Brain microvascular endothelial cell (primary cell): ENCODE measurements around the gene ZFHX2.

ENCODE experiments used
- DNase-seq: peaks from one replicate; pipeline ENCODE4 v3.0.0-alpha.2; 2020
- H3K27ac ChIP-seq: fragments of 250-450 bp; sonication (Bioruptor Pico); 2 replicates; pipeline ENCODE4 v1.5.1; 2020; ENCODE audit warnings: mild to moderate bottlenecking, moderate library complexity
- H3K27me3 ChIP-seq: fragments of 250-450 bp; sonication (Bioruptor Pico); replicated peaks from 2 replicates; pipeline ENCODE4 v1.5.1; 2020; ENCODE audit warnings: mild to moderate bottlenecking
- H3K36me3 ChIP-seq: fragments of 250-450 bp; sonication (Bioruptor Pico); replicated peaks from 2 replicates; pipeline ENCODE4 v1.5.1; 2020; ENCODE audit warnings: mild to moderate bottlenecking
- H3K4me3 ChIP-seq: 2 replicates; pipeline ENCODE4 v1.5.1; 2011; ENCODE audit warnings: low read depth, mild to moderate bottlenecking, control low read depth, low read length, moderate library complexity
- CTCF ChIP-seq: IDR thresholded peaks from 2 replicates; pipeline ENCODE4 v1.5.1; 2011; ENCODE audit warnings: low read depth, mild to moderate bottlenecking, moderate library complexity, low read length, control low read depth, inconsistent platforms; ENCODE audit errors: missing control alignments
- in situ Hi-C: cut with HindIII; loops from 2 replicates; pipeline ENCODE4 v1.10.0; 2017; ENCODE audit warnings: low sequenced_read_pairs, low pct_ligation_motif_present

Gene ZFHX2

GRCh38 chr14:23573384-23574015, 21.9 kb upstream of the ZFHX2 start:
- no peak for TF ChIP-seq CTCF
- in situ Hi-C loops: no loop called here
- H3K4me3 ChIP-seq: no peak overlapping the region
- H3K27me3 ChIP-seq: peaks cover 32% of the 10 kb centered on the region
- DNase-seq: no peak
- H3K27ac ChIP-seq: no peak overlapping the region
- H3K36me3 ChIP-seq: no peaks in the 10 kb centered on the region

GRCh38 chr14:23572836-23573235, 21.3 kb upstream of the ZFHX2 start:
- in situ Hi-C loops: no loop called here
- DNase-seq: no peak
- H3K27ac ChIP-seq: no peak overlapping the region
- no peak overlapping the region for H3K4me3 ChIP-seq
- peaks cover 28% of the 10 kb centered on the region for H3K27me3 ChIP-seq
- TF ChIP-seq CTCF: no peak
- no peaks in the 10 kb centered on the region for H3K36me3 ChIP-seq

GRCh38 chr14:23572524-23572828, 20.9 kb upstream of the ZFHX2 start:
- no peak for TF ChIP-seq CTCF
- H3K27ac ChIP-seq: no peak overlapping the region
- no peak overlapping the region for H3K4me3 ChIP-seq
- no peaks in the 10 kb centered on the region for H3K36me3 ChIP-seq
- DNase-seq: no peak
- in situ Hi-C loops: no loop called here
- H3K27me3 ChIP-seq: peaks cover 25% of the 10 kb centered on the region

GRCh38 chr14:23571701-23572523, 20.3 kb upstream of the ZFHX2 start:
- no peak for TF ChIP-seq CTCF
- Histone ChIP-seq H3K27me3 (peaks cover 20% of the 10 kb centered on the region), H3K36me3 (no peaks in the 10 kb centered on the region), H3K27ac (no peak overlapping the region), H3K4me3 (no peak overlapping the region)
- no peak for DNase-seq
- in situ Hi-C loops: no loop called here

GRCh38 chr14:23570806-23571483, 19.4 kb upstream of the ZFHX2 start:
- in situ Hi-C loops: no loop called here
- no peak for TF ChIP-seq CTCF
- Histone ChIP-seq H3K36me3 (no peaks in the 10 kb centered on the region), H3K27ac (no peak overlapping the region), H3K4me3 (no peak overlapping the region), H3K27me3 (peaks cover 10% of the 10 kb centered on the region)
- no peak for DNase-seq
